ENCODE measurements around the gene MKRN3. TPM values are rescaled to one million over a fixed set of nuclear protein-coding genes. Genes with fewer than 3 reads are reported as not detected.

Gene MKRN3
- total RNA-seq, 1 donor from 2014 or later, result 0.34 TPM

GRCh38 chr15:23569151-23569925 is 3.9 kb downstream of the MKRN3 start:
- no peaks in the 10 kb centered on the region for H3K9me3 Mint-ChIP-seq
- H3K27ac Mint-ChIP-seq, result no peak overlapping the region
- H3K36me3 Mint-ChIP-seq, result no peaks in the 10 kb centered on the region
- peaks cover 4% of the 10 kb centered on the region for H3K4me1 Mint-ChIP-seq (ENCODE audit: unreplicated experiment)
- DNase-seq (ENCODE audit: extremely low spot score, unreplicated experiment), result no peak
- no peak for TF ChIP-seq CTCF (conservative IDR thresholded peaks at IDR 0.05)
- no peak overlapping the region for H3K4me3 Mint-ChIP-seq
- H3K27me3 Mint-ChIP-seq, result no peaks in the 10 kb centered on the region

GRCh38 chr15:23570486-23570885 is 5.0 kb downstream of the MKRN3 start:
- Mint-ChIP-seq H3K36me3 (no peaks in the 10 kb centered on the region), H3K27me3 (no peaks in the 10 kb centered on the region), H3K4me3 (no peak overlapping the region), H3K4me1 (ENCODE audit: unreplicated experiment) (peaks cover 4% of the 10 kb centered on the region), H3K27ac (peak overlapping the region; percentile 2), H3K9me3 (no peaks in the 10 kb centered on the region)
- DNase-seq (ENCODE audit: extremely low spot score, unreplicated experiment), result no peak
- TF ChIP-seq CTCF (conservative IDR thresholded peaks at IDR 0.05), result no peak

GRCh38 chr15:23572844-23573243 is 7.4 kb downstream of the MKRN3 start:
- no peak overlapping the region for H3K4me3 Mint-ChIP-seq
- no peak for DNase-seq (ENCODE audit: extremely low spot score, unreplicated experiment)
- TF ChIP-seq CTCF (conservative IDR thresholded peaks at IDR 0.05), result no peak
- no peaks in the 10 kb centered on the region for H3K27me3 Mint-ChIP-seq
- H3K27ac Mint-ChIP-seq, result no peak overlapping the region
- H3K36me3 Mint-ChIP-seq, result no peaks in the 10 kb centered on the region
- H3K4me1 Mint-ChIP-seq (ENCODE audit: unreplicated experiment), result peaks cover 4% of the 10 kb centered on the region
- no peaks in the 10 kb centered on the region for H3K9me3 Mint-ChIP-seq

GRCh38 chr15:23574742-23575141 is 9.3 kb downstream of the MKRN3 start:
- Mint-ChIP-seq H3K9me3 (no peaks in the 10 kb centered on the region), H3K36me3 (no peaks in the 10 kb centered on the region), H3K4me3 (no peak overlapping the region), H3K27me3 (no peaks in the 10 kb centered on the region), H3K4me1 (ENCODE audit: unreplicated experiment) (peaks cover 4% of the 10 kb centered on the region), H3K27ac (no peak overlapping the region)
- no peak for TF ChIP-seq CTCF (conservative IDR thresholded peaks at IDR 0.05)
- no peak for DNase-seq (ENCODE audit: extremely low spot score, unreplicated experiment)

GRCh38 chr15:23576061-23576460 is 10.6 kb downstream of the MKRN3 start:
- no peaks in the 10 kb centered on the region for H3K36me3 Mint-ChIP-seq
- no peak overlapping the region for H3K27ac Mint-ChIP-seq
- H3K9me3 Mint-ChIP-seq, result no peaks in the 10 kb centered on the region
- no peaks in the 10 kb centered on the region for H3K4me1 Mint-ChIP-seq (ENCODE audit: unreplicated experiment)
- no peak overlapping the region for H3K4me3 Mint-ChIP-seq
- no peaks in the 10 kb centered on the region for H3K27me3 Mint-ChIP-seq
- DNase-seq (ENCODE audit: extremely low spot score, unreplicated experiment), result no peak
- no peak for TF ChIP-seq CTCF (conservative IDR thresholded peaks at IDR 0.05)

All from type B pancreatic cell (in vitro differentiated cells).